HepG2 (cell line): ENCODE results near the gene TMEM19. TPM values are rescaled to one million over a fixed set of nuclear protein-coding genes. Genes with fewer than 3 reads are reported as not detected.

ENCODE experiments used
- ATM ChIP-seq: fragments of 450-650 bp; IDR thresholded peaks from 2 replicates; pipeline ENCODE4 v1.7.1; 2017; ENCODE audit warnings: mild to moderate bottlenecking, borderline replicate concordance
- DR1 ChIP-seq: sonication (generic); formaldehyde crosslinking; IDR thresholded peaks from 2 replicates; pipeline ENCODE4 v1.8.0; 2021; ENCODE audit warnings: mild to moderate bottlenecking, missing genetic modification reagents, inconsistent platforms
- HNRNPUL1 ChIP-seq: fragments of 200-400 bp; formaldehyde crosslinking; IDR thresholded peaks from 2 replicates; pipeline ENCODE4 v1.6.1; 2017; ENCODE audit warnings: low read depth, mild to moderate bottlenecking, low read length, moderate library complexity
- KDM5A ChIP-seq: fragments of 200-600 bp; sonication (generic); IDR thresholded peaks from 2 replicates; pipeline ENCODE4 v1.7.0; 2018; ENCODE audit warnings: antibody characterized with exemption, mild to moderate bottlenecking, low read length, borderline replicate concordance
- MAZ ChIP-seq, 2 experiments: sonication (generic) in 1 of 2; formaldehyde crosslinking in 1 of 2; IDR thresholded peaks; 2 replicates each; pipeline versions ENCODE4 v1.5.0 to v1.6.1; 2012 to 2020; ENCODE audit warnings: low read depth in 2 of 2, mild to moderate bottlenecking in 2 of 2, borderline replicate concordance in 1 of 2, improper control_type of control experiment in 1 of 2, low read length in 1 of 2, missing genetic modification reagents in 1 of 2, moderate library complexity in 1 of 2
- MED8 ChIP-seq: sonication (generic); formaldehyde crosslinking; IDR thresholded peaks from 2 replicates; pipeline ENCODE4 v1.8.1; 2023; ENCODE audit warnings: mild to moderate bottlenecking, missing genetic modification reagents; ENCODE audit not compliant: insufficient replicate concordance
- NCOA1 ChIP-seq: sonication (generic); formaldehyde crosslinking; IDR thresholded peaks from 2 replicates; pipeline ENCODE4 v1.9.0; 2021; ENCODE audit warnings: missing genetic modification reagents
- NFATC3 ChIP-seq: sonication (generic); formaldehyde crosslinking; IDR thresholded peaks from 2 replicates; pipeline ENCODE4 v1.5.1; 2020; ENCODE audit warnings: mild to moderate bottlenecking, missing genetic modification reagents
- NFKB2 ChIP-seq: sonication (generic); formaldehyde crosslinking; IDR thresholded peaks from 2 replicates; pipeline ENCODE4 v1.4.0; 2020; ENCODE audit warnings: missing genetic modification reagents, borderline replicate concordance
- NR3C1 ChIP-seq: sonication (generic); formaldehyde crosslinking; IDR thresholded peaks from 2 replicates; pipeline ENCODE4 v1.4.0; 2020; ENCODE audit warnings: missing genetic modification reagents
- RARG ChIP-seq: sonication (generic); formaldehyde crosslinking; IDR thresholded peaks from 2 replicates; pipeline ENCODE4 v1.4.0; 2020; ENCODE audit warnings: low read depth, mild to moderate bottlenecking, missing genetic modification reagents
- RFX5 ChIP-seq: IDR thresholded peaks from 2 replicates; pipeline ENCODE4 v1.6.1; 2011; ENCODE audit warnings: low read depth, low read length, improper control_type of control experiment
- TAF15 ChIP-seq: fragments of 200-400 bp; formaldehyde crosslinking; IDR thresholded peaks from one replicate; pipeline ENCODE4 v1.6.1; 2018; ENCODE audit warnings: mild to moderate bottlenecking, low read depth, low read length; ENCODE audit not compliant: poor library complexity, severe bottlenecking
- TRAFD1 ChIP-seq: sonication (generic); formaldehyde crosslinking; IDR thresholded peaks from 2 replicates; pipeline ENCODE4 v1.5.1; 2020; ENCODE audit warnings: missing genetic modification reagents, mild to moderate bottlenecking, borderline replicate concordance
- XRCC5 ChIP-seq: fragments of 200-400 bp; formaldehyde crosslinking; optimal IDR thresholded peaks from 2 replicates; pipeline ENCODE3; 2017; ENCODE audit warnings: mild to moderate bottlenecking, low read length
- YEATS2 ChIP-seq: sonication (generic); formaldehyde crosslinking; IDR thresholded peaks from 2 replicates; pipeline ENCODE4 v1.4.0; 2020; ENCODE audit warnings: missing genetic modification reagents, borderline replicate concordance
- ZBTB20 ChIP-seq: sonication (generic); formaldehyde crosslinking; IDR thresholded peaks from 2 replicates; pipeline ENCODE4 v1.8.1; 2023; ENCODE audit warnings: missing genetic modification reagents, low read depth, mild to moderate bottlenecking, borderline replicate concordance
- ZNF282 ChIP-seq: fragments of 450-650 bp; IDR thresholded peaks from 2 replicates; pipeline ENCODE4 v1.6.1; 2018; ENCODE audit not compliant: partially characterized antibody
- ZNF30 ChIP-seq: sonication (generic); formaldehyde crosslinking; IDR thresholded peaks from 2 replicates; pipeline ENCODE4 v1.5.0; 2020; ENCODE audit warnings: mild to moderate bottlenecking, missing genetic modification reagents
- ZNF501 ChIP-seq: sonication (generic); formaldehyde crosslinking; IDR thresholded peaks from 2 replicates; pipeline ENCODE4 v1.5.1; 2020; ENCODE audit warnings: mild to moderate bottlenecking, moderate library complexity, missing genetic modification reagents
- ZNF564 ChIP-seq: sonication (generic); formaldehyde crosslinking; IDR thresholded peaks from 2 replicates; pipeline ENCODE4 v1.8.1; 2023; ENCODE audit warnings: mild to moderate bottlenecking, missing genetic modification reagents
- ZNF576 ChIP-seq: sonication (generic); formaldehyde crosslinking; IDR thresholded peaks from 2 replicates; pipeline ENCODE4 v1.4.0; 2020; ENCODE audit warnings: mild to moderate bottlenecking, missing genetic modification reagents
- ZNF678 ChIP-seq: sonication (generic); formaldehyde crosslinking; IDR thresholded peaks from 2 replicates; pipeline ENCODE4 v1.4.0; 2020; ENCODE audit warnings: mild to moderate bottlenecking, missing genetic modification reagents
- ZSCAN20 ChIP-seq: sonication (generic); formaldehyde crosslinking; IDR thresholded peaks from 2 replicates; pipeline ENCODE4 v1.4.0; 2020; ENCODE audit warnings: missing genetic modification reagents, mild to moderate bottlenecking, borderline replicate concordance
- polyA plus RNA-seq, 8 experiments: library from polyadenylated mRNA; depleted of rRNA in 3 of 8; stranded (reverse) in 7 of 8; unstranded in 1 of 8; fragments of >200 nt; fragmentation: Illumina TruSeq in 4 of 8; extraction: Trizol in 4 of 8; gene quantifications; 2 replicates each; pipeline versions ENCODE4 v1.2.1 to v1.2.3, GENCODE V29; 2011 to 2016; ENCODE audit warnings: low read depth in 4 of 8, missing spikeins in 1 of 8, mixed read lengths in 1 of 8; ENCODE audit not compliant: insufficient read depth in 1 of 8
- total RNA-seq, 5 experiments: library from RNA; depleted of rRNA; stranded (reverse); fragments of >200 nt; fragmentation: Illumina TruSeq; extraction: Trizol; gene quantifications; 2 replicates each; pipeline ENCODE4 v1.2.3, GENCODE V29; 2016; ENCODE audit warnings: low read depth in 1 of 5
- TF ChIP-seq, protein P1 (sequence below): sonication (generic); formaldehyde crosslinking; IDR thresholded peaks from 2 replicates; pipeline ENCODE4 v1.4.0; 2020; ENCODE audit warnings: missing genetic modification reagents
- TF ChIP-seq, protein P2 (sequence below): sonication (generic); formaldehyde crosslinking; conservative IDR thresholded peaks from 2 replicates; pipeline ENCODE4 v1.4.0; 2020; ENCODE audit warnings: missing genetic modification reagents

Gene TMEM19
- total and polyA plus RNA-seq, 2 of the 13 experiments (the other 11 are each of a cell fraction or from before 2014, with no cell fraction given): 16.9 to 22.5 TPM

DNA sequence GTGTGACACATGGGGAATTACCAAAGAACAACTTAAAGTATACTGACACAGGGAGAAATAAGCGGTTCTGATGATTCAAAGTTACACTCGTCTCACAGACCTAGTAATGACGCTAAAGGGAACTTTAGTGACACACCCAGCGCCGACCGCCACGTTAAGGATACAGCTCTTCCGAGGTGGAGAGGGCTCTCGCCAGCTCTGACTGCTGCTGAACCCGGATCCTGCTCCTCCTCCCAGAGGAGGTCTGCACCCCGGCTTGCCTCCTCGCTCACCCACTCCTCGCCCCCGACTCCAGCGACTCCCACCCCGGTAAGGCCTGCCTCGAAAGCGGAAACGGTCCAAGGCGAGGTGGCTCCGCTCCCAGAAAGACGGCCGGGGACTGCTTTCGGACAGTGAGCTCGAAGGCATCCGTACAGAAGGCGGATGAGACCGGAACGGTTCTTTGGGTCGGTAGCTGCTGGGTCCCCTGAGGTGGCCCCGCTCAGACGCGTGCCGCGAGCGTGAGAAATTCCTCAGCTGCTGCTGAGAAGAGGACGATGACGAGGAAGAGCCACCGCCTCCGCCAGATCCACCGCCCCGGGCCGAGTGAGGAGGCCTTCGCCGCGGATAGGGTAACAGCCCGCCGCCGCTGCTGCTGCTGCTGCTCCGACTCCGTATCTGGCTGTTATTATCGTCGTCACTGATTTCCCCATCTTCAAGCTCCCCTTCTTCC, 22.9 kb upstream of the TMEM19 start (continued):
- TF ChIP-seq, protein P1, sequence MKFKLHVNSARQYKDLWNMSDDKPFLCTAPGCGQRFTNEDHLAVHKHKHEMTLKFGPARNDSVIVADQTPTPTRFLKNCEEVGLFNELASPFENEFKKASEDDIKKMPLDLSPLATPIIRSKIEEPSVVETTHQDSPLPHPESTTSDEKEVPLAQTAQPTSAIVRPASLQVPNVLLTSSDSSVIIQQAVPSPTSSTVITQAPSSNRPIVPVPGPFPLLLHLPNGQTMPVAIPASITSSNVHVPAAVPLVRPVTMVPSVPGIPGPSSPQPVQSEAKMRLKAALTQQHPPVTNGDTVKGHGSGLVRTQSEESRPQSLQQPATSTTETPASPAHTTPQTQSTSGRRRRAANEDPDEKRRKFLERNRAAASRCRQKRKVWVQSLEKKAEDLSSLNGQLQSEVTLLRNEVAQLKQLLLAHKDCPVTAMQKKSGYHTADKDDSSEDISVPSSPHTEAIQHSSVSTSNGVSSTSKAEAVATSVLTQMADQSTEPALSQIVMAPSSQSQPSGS (CRISPR knock-in tag): no peak
- TF ChIP-seq XRCC5: peak; percentile 41
- TF ChIP-seq ZNF30 (CRISPR knock-in tag): no peak
- no peak for TF ChIP-seq ZNF501
- TF ChIP-seq NFKB2: 0 out of 2 replicates have a peak, but pooled peaks have one; percentile 11
- no peak for TF ChIP-seq RARG (CRISPR knock-in tag)
- TF ChIP-seq MED8: no peak
- TF ChIP-seq NR3C1 (CRISPR knock-in tag): no peak
- TF ChIP-seq RFX5: no peak
- TF ChIP-seq KDM5A: no peak
- no peak; the same call in 1 of the 2 replicates for TF ChIP-seq NCOA1
- no peak for TF ChIP-seq ZSCAN20 (CRISPR knock-in tag)
- TF ChIP-seq TRAFD1: no peak
- TF ChIP-seq, protein P2, sequence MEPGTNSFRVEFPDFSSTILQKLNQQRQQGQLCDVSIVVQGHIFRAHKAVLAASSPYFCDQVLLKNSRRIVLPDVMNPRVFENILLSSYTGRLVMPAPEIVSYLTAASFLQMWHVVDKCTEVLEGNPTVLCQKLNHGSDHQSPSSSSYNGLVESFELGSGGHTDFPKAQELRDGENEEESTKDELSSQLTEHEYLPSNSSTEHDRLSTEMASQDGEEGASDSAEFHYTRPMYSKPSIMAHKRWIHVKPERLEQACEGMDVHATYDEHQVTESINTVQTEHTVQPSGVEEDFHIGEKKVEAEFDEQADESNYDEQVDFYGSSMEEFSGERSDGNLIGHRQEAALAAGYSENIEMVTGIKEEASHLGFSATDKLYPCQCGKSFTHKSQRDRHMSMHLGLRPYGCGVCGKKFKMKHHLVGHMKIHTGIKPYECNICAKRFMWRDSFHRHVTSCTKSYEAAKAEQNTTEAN (CRISPR knock-in tag): no peak
- 0 out of 2 replicates have a peak, but pooled peaks have one; percentile 10 for TF ChIP-seq NFATC3 (CRISPR knock-in tag)
- TF ChIP-seq ATM: no peak
- TF ChIP-seq YEATS2 (CRISPR knock-in tag): no peak
- no peak for TF ChIP-seq ZNF564
- TF ChIP-seq ZNF282: no peak
- TF ChIP-seq ZNF678: no peak
- TF ChIP-seq ZBTB20 (CRISPR knock-in tag): no peak
- no peak for TF ChIP-seq HNRNPUL1
- peak; percentile 52 for TF ChIP-seq TAF15
- TF ChIP-seq MAZ (IDR thresholded peaks at IDR 0.05; ENCODE audit: borderline replicate concordance, low read depth, low read length): no peak
- 0 out of 2 replicates have a peak, but pooled peaks have one; percentile 15 for TF ChIP-seq MAZ (CRISPR knock-in tag; IDR thresholded peaks at IDR 0.05; ENCODE audit: low read depth)
- no peak for TF ChIP-seq DR1 (CRISPR knock-in tag)
- 0 out of 2 replicates have a peak, but pooled peaks have one; percentile 54 for TF ChIP-seq ZNF576 (CRISPR knock-in tag)
